Stimulated activated naive CD8-positive, alpha-beta T cell treated with anti-CD3 and anti-CD28 coated beads, Interleukin-15, amount 100 ng/mL, for 72 hours (primary cell): ENCODE measurements around the gene MAPKAPK2.

ENCODE experiments used
- ATAC-seq: fragments of 150-1000 bp; cut with Tn5 transposase; 2 replicates; pipeline ENCODE4 v1.10.0; 2021; ENCODE audit warnings: mild to moderate bottlenecking, moderate library complexity
- DNase-seq, 2 donors: peaks; one replicate each; pipeline ENCODE4 v3.0.0; 2021 to 2022
- H3K27ac Mint-ChIP-seq, 2 donors: one replicate each; pipeline ENCODE4 v1.8.0; 2022; ENCODE audit warnings: mild to moderate bottlenecking in 2 of 2, mixed read lengths in 2 of 2, moderate library complexity in 2 of 2
- H3K27me3 Mint-ChIP-seq: one replicate; pipeline ENCODE4 v1.8.0; 2022; ENCODE audit warnings: mixed read lengths
- H3K4me1 Mint-ChIP-seq: one replicate; pipeline ENCODE4 v1.8.0; 2022; ENCODE audit warnings: mild to moderate bottlenecking, mixed read lengths
- H3K4me3 Mint-ChIP-seq, 2 donors: one replicate each; pipeline ENCODE4 v1.8.0; 2022; ENCODE audit warnings: mild to moderate bottlenecking in 2 of 2, mixed read lengths in 2 of 2, moderate library complexity in 1 of 2
- H3K9me3 Mint-ChIP-seq, 2 donors: one replicate each; pipeline ENCODE4 v1.8.0; 2022; ENCODE audit warnings: mixed read lengths in 2 of 2

MAPKAPK2 gene

DNA sequence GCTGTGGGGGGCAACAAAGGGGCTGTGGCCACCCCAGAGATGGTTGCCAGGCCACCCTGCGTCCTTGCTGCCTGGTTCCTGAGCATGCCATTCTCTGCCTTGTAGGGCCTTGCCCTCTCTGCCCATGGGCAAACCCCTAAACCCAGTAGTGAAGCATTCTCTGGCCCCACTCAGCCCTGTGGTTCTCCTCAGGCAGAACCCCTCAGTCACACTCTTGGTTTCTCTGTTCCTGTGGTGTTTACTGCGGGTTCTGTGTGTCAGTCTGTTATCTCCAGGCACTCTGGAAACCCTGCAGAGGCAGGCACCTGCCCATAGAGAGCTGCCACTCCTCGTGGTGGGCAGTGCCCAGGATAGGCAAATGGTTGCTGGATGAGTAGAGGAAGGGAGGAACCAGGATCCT lies 44.8 kb downstream of the MAPKAPK2 start:
- Mint-ChIP-seq H3K4me3 (no peak overlapping the region), H3K4me1 (peaks cover 44% of the 10 kb centered on the region), H3K27ac (no peak overlapping the region), H3K27me3 (no peaks in the 10 kb centered on the region), H3K9me3 (no peaks in the 10 kb centered on the region)
- DNase-seq = peak in 1 of 2 donors; percentile 9
- peak; percentile 29 for ATAC-seq

- Mint-ChIP-seq H3K9me3 (no peaks in the 10 kb centered on the region), H3K27ac (no peak overlapping the region), H3K4me3 (no peak overlapping the region), H3K4me1 (peaks cover 48% of the 10 kb centered on the region), H3K27me3 (no peaks in the 10 kb centered on the region)
- no peak for ATAC-seq
- no peak for DNase-seq
Measured at GRCh38 chr1:206732508-206732907, 47.8 kb downstream of the MAPKAPK2 start.

DNA sequence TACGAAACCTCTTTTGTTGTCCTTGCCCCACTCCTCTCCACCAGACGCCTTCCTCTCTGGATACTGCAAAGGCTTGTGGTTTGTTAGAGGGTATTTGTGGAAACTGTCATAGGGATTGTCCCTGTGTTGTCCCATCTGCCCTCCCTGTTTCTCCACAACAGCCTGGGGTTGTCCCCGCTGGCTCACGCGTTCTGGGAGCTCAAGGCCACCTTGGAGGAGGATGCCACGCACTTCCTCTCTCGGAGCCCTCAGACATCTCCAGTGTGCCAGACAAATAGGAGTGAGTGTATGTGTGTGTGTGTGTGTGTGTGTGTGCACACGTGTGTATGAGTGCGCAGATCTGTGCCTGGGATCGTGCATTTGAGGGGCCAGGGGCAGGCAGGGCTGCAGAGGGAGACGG lies 48.3 kb downstream of the MAPKAPK2 start:
- H3K27me3 Mint-ChIP-seq = no peaks in the 10 kb centered on the region
- DNase-seq (no peak), ATAC-seq (no peak)
- no peaks in the 10 kb centered on the region for H3K9me3 Mint-ChIP-seq
- H3K4me1 Mint-ChIP-seq = peaks cover 53% of the 10 kb centered on the region
- no peak overlapping the region for H3K4me3 Mint-ChIP-seq
- no peak overlapping the region for H3K27ac Mint-ChIP-seq

DNA sequence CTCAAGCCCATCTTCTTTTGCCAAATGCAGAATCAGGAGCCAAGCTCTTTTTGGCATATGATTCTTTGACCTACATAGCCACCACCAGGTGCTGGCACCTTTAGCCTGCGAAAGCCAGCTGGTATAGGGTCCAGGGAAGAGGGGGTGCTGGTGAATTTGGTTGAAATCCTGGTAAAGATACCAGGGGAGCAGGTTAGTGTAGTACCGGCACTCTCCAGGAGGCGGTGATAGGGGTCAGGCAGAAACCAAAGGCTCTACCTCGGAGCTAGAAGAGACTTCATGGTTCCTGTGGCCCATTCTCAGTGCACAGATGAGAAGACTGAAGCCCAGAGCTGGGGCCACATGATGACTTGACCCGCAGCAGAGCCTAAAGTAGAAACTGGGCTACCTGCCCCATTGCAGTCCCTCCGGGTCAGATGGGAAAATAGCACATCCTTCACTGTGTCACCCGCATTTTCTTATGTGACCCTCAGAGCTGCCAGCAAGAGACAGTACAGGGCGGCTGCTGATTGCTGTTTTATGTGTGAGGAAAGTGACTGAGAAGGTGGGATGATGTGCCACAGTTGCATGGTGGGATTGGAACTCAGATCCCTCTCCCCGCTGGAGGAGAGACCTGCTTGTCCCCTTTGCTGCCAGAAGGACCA lies 49.9 kb downstream of the MAPKAPK2 start:
- DNase-seq (peak; percentile 52 to 75), ATAC-seq (peak; percentile 36)
- no peaks in the 10 kb centered on the region for H3K9me3 Mint-ChIP-seq
- H3K27me3 Mint-ChIP-seq = no peaks in the 10 kb centered on the region
- peaks cover 58% of the 10 kb centered on the region for H3K4me1 Mint-ChIP-seq
- no peak overlapping the region for H3K4me3 Mint-ChIP-seq
- no peak overlapping the region for H3K27ac Mint-ChIP-seq

DNA sequence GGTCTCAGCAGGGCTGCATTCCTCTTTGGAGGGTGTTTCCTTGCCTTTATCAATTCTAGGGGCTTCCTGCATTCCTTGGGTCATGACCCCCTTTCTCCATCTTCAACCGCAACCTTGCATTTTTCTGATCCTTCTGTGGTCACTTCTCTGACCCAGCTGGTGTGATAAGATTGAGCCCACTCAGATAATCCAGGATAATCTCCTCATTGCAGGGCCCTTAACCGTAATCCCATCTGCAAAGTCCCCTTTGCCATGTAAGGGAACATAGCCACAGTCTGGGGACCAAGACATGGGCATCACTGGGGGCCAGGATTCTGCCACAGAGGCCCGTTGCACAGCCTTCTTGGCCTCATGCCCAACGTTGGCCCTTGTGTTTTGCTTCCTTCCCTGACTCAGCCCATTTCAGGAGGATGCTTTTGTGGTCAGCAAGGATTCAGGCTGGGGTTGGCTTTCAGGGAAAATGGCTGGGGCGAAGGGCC lies 50.9 kb downstream of the MAPKAPK2 start:
- DNase-seq (no peak), ATAC-seq (no peak)
- H3K27ac Mint-ChIP-seq = no peak overlapping the region
- no peak overlapping the region for H3K4me3 Mint-ChIP-seq
- no peaks in the 10 kb centered on the region for H3K9me3 Mint-ChIP-seq
- H3K4me1 Mint-ChIP-seq = peaks cover 66% of the 10 kb centered on the region
- H3K27me3 Mint-ChIP-seq = no peaks in the 10 kb centered on the region

GRCh38 chr1:206736878-206737728 lies 52.4 kb downstream of the MAPKAPK2 start:
- Mint-ChIP-seq H3K27ac (peak overlapping the region in 1 of 2 donors; percentile 67), H3K27me3 (no peaks in the 10 kb centered on the region), H3K4me3 (peak overlapping the region; percentile 43 to 51), H3K9me3 (no peaks in the 10 kb centered on the region), H3K4me1 (peaks cover 81% of the 10 kb centered on the region)
- ATAC-seq (peak; percentile 7), DNase-seq (no peak)

DNA sequence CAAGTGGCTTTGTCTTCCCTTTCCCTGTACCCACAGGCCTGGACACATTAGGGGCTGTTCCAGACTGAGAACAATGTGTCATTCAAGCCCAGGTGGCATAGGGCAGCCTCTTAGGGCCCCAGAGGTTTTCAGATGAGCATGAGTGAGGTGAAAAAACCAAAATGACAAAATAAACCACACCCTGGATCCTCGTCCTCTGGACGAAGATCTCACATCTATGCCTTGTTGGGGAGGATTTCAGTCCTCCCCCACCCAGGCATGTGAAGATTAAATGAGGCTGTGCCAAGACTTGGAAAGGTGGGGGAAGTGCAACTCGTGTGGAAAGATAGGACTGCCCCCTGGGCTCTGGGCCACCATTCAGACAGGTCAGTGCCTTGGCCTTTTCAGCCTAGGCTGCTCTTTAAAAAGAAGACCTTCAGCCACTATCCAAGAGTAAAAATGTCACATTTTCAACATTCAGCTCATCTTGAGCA lies 53.1 kb downstream of the MAPKAPK2 start:
- Mint-ChIP-seq H3K4me1 (peaks cover 87% of the 10 kb centered on the region), H3K4me3 (peak overlapping the region; percentile 43 to 51), H3K27ac (peak overlapping the region in 1 of 2 donors; percentile 74), H3K9me3 (no peaks in the 10 kb centered on the region), H3K27me3 (no peaks in the 10 kb centered on the region)
- DNase-seq (peak in 1 of 2 donors; percentile 59), ATAC-seq (peak; percentile 62)

DNA sequence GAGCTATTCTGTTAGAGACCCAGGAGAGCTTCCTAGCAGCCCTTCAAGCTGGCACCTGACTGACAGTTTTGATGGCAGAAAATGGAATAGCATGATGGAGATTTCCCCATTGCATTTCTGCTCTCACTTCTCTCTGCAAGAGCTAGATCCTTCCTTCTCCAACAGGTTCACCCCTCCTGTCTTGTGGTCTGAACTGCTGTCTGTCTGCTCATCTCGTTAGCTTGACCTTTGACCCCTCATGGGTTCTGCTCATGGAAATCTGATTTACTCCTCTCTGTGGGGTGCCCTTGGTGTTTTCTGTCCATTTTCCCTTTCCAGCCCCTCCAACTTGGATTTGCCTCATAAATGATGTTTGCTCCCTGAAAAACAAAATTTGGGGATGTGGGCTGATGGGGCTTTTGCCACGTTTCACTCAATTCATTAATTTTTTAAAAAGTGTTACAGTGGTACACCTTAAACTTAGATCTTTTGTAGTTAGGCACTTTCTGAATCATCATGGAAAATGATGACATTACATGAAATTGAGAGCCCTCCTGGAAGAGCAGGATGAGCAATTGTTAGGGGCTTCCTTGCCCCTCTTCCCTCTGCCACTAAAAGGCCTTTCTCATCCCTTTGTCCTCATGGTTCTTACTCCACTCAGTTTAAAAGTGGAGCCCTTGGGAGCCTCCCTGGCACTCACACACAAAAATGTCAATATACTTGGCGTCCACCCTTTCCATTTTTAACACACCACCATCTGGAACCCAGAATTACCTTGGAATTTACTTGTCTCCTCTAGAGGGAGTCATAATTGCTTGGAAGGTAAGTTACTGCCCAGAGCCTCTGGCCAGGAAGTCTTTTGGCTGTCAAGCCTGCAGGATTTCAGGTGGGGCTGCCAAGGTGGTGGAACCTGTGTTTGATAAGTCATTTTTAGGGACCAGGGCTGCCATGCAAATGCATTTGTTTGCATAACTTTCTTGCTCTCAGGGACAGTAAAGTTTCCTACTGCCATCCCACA lies 54.0 kb downstream of the MAPKAPK2 start:
- Mint-ChIP-seq H3K4me1 (peaks cover 95% of the 10 kb centered on the region), H3K27ac (peak overlapping the region; percentile 85 to 92), H3K27me3 (no peaks in the 10 kb centered on the region), H3K9me3 (no peaks in the 10 kb centered on the region), H3K4me3 (peak overlapping the region; percentile 41 to 61)
- ATAC-seq (no peak), DNase-seq (no peak)

DNA sequence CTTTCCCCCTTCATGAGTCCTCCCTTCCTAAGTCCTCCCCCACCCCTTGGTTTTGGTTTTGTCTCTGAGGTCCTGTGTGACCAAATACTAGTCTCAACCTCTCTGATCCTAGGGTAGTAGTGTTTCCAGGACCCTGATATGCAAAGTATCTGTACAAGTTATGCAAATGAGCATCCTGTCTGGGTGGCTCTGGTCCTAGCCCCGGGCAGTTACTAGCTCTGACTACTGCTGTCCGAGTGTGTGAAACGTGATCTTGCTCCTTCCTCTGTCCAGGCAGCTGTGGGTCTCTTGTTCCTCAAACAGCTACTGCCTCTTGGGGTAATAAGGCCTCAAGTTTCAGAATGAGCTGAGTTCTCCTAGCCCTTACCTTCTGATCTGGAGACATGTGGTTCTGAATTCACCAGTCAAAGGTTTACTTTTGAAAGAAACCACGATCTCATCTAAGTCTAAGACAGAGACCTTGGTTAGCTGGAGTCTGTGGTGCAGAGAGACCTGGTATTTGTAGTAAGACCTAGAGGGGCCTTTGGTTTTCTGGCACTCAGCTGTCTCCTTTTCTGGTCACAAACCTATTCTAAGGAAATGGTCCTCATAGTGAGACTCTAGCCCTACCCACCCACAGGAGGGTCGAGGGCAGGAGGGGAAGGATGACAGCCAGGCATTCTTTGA lies 54.8 kb downstream of the MAPKAPK2 start:
- peak overlapping the region; percentile 77 to 92 for H3K27ac Mint-ChIP-seq
- H3K4me3 Mint-ChIP-seq = peak overlapping the region; percentile 41 to 61
- no peaks in the 10 kb centered on the region for H3K9me3 Mint-ChIP-seq
- peaks cover 95% of the 10 kb centered on the region for H3K4me1 Mint-ChIP-seq
- ATAC-seq (peak; percentile 87), DNase-seq (peak; percentile 58 to 61)
- H3K27me3 Mint-ChIP-seq = no peaks in the 10 kb centered on the region

GRCh38 chr1:206741142-206741701 lies 56.5 kb downstream of the MAPKAPK2 start:
- no peak overlapping the region for H3K27ac Mint-ChIP-seq
- ATAC-seq = no peak
- peaks cover 88% of the 10 kb centered on the region for H3K4me1 Mint-ChIP-seq
- no peak overlapping the region for H3K4me3 Mint-ChIP-seq
- H3K27me3 Mint-ChIP-seq = no peaks in the 10 kb centered on the region
- no peaks in the 10 kb centered on the region for H3K9me3 Mint-ChIP-seq
- no peak for DNase-seq

DNA sequence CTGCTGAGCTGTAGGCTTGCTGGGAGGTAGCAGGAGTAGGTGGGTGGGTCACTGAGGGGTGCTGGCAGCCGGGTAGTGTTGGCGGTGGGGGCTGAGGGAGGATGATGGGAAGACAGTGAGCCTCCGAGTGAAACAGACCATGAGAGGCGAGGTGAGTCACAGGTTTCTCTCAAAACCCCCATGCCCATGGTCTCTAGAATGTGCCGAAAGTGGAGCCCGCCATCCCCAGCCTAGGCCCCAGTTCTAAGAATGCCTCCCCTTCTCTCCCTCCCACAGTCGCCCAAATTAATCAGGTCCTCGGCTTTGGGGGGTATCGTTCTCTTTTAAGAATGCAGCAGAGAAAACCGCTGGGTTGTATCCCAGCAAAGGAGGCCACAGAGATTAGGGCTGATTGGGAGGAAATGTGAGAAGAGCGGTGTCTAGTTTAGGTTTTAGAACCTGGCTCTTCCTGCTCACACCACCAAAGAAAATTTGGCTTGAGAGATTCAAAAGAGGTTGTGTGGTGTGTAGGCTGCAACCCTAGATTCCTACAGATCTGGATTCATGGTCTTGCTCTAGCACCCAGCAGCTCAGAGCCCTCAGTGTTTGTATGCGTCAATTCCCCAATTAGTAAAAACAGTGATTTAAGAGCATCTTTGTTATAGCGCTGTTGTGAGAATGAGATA lies 58.1 kb downstream of the MAPKAPK2 start:
- DNase-seq (peak; percentile 52 to 55), ATAC-seq (peak; percentile 57)
- H3K27me3 Mint-ChIP-seq = no peaks in the 10 kb centered on the region
- peak overlapping the region; percentile 3 to 32 for H3K4me3 Mint-ChIP-seq
- peaks cover 0 to 9% of the 10 kb centered on the region in 2 donors for H3K9me3 Mint-ChIP-seq
- H3K27ac Mint-ChIP-seq = peak overlapping the region in 1 of 2 donors; percentile 55
- peaks cover 72% of the 10 kb centered on the region for H3K4me1 Mint-ChIP-seq

- ATAC-seq (peak; percentile 47), DNase-seq (no peak)
- peaks cover 63% of the 10 kb centered on the region for H3K4me1 Mint-ChIP-seq
- peaks cover 0 to 9% of the 10 kb centered on the region in 2 donors for H3K9me3 Mint-ChIP-seq
- peaks cover 6% of the 10 kb centered on the region for H3K27me3 Mint-ChIP-seq
- H3K27ac Mint-ChIP-seq = peak overlapping the region in 1 of 2 donors; percentile 49
- peak overlapping the region; percentile 10 to 11 for H3K4me3 Mint-ChIP-seq
Measured at GRCh38 chr1:206744683-206745082, 60.0 kb downstream of the MAPKAPK2 start.

- Mint-ChIP-seq H3K9me3 (peaks cover 0 to 9% of the 10 kb centered on the region in 2 donors), H3K27me3 (peaks cover 8% of the 10 kb centered on the region), H3K4me3 (no peak overlapping the region), H3K27ac (peak overlapping the region in 1 of 2 donors; percentile 49), H3K4me1 (peaks cover 58% of the 10 kb centered on the region)
- ATAC-seq = no peak
- DNase-seq = no peak
Measured at GRCh38 chr1:206745301-206745700, 60.6 kb downstream of the MAPKAPK2 start.
